Hepatocyte (in vitro differentiated cells): Measurements from ENCODE around the gene SLC23A3.

ENCODE experiments used
- CTCF ChIP-seq: fragments of 200-600 bp; sonication (generic); IDR thresholded peaks from 2 replicates; pipeline ENCODE4 v1.5.1; 2016; ENCODE audit warnings: antibody characterized with exemption, mild to moderate bottlenecking; ENCODE audit not compliant: poor library complexity
- EZH2 ChIP-seq: fragments of 200-600 bp; sonication (generic); IDR thresholded peaks from 2 replicates; pipeline ENCODE4 v1.6.1; 2016; ENCODE audit warnings: antibody characterized with exemption, mild to moderate bottlenecking, borderline replicate concordance
- EZH2phosphoT487 ChIP-seq: fragments of 200-600 bp; sonication (generic); IDR thresholded peaks from one replicate; pipeline ENCODE4 v1.6.1; 2018; ENCODE audit warnings: antibody characterized with exemption, mild to moderate bottlenecking, low read depth, moderate library complexity; ENCODE audit not compliant: unreplicated experiment, severe bottlenecking

- TF ChIP-seq CTCF (no peak), EZH2phosphoT487 (no peak), EZH2 (no peak)
These were observed 27.5 kb downstream of the SLC23A3 start for GRCh38 chr2:219142329-219142728.
